Kidney tubule cell (primary cell): ENCODE results near the gene NANP.
"Not testable (repeated sequence)": the region's sequence is repeated elsewhere in the genome, so short reads cannot be mapped to it uniquely, and the experiment has no call there.

Experiments used
- DNase-seq: peaks from one replicate; pipeline ENCODE4 v3.0.0-alpha.2; 2018; ENCODE audit warnings: low spot score

NANP gene, protein sequence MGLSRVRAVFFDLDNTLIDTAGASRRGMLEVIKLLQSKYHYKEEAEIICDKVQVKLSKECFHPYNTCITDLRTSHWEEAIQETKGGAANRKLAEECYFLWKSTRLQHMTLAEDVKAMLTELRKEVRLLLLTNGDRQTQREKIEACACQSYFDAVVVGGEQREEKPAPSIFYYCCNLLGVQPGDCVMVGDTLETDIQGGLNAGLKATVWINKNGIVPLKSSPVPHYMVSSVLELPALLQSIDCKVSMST

DNA sequence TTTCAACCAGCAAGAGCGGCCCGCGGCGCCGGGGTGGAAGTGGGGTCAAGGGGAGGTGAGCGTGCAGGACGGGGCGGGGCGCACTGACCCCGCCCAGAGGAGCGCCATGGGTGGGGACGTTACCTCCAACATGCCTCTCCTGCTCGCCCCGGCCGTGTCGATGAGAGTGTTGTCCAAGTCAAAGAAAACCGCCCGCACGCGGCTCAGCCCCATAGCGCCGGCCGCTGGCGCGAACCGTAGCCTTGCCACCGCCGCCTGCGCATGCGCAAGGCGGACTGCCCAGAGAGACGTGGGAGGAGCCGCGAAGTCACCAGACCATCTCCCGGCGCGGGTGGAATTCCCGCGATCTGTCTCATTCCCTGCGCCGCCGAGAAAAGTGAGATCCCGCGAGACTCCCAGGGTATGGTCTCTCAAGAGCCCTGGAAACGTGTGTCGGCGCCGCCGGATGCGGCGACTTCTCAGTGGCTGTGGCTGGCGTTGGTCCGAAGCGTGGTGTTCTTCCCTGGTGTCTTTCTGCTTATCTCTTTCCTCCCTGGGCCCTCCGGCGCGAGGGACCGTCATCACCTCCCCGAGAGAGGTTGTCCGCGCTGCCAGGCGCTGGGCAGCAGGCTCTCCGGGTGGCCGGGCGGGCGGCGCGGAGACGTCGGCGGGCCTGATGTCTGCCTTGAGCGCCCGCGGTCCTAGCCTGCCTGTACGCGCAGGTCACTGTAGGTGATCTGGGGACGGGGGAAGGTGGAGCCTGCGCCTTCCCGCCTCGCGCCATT is at the start of gene NANP:
Gene NANP, minus strand, starts transcription at position 279 of the 764 bp plus-strand sequence. Its CDS starts 66 bp downstream, at position 213.
- peak; percentile 99 for DNase-seq

DNA sequence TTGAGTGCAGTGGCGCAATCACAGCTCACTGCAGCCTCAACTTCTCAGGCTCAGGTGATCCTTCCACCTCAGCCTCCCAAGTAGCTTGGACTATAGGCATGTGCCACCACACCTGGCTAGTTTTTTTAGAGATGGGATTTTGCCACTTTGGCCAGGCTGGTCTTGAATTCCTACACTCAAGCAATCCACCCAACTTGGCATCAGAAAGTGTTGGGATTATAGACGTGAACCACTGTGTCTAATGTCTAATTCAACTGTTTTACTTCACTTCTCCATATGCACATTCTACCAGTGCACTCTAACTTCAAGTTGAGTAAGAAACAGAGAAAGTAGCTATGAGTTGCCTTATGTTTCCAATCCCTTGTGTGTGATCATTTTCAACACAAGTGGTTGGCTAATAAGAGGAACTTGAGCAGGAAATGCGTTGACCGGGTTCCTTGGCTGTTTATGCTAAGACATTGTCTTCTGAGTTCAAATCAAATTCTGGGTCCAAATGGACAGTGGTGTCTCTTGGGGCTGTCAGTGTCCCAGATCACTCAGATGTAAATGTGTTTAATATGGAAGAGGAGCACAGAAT is 48.9 kb upstream of the NANP start:
- DNase-seq: no peak

- DNase-seq: peak; percentile 8
These were observed 46.1 kb upstream of the NANP start for GRCh38 chr20:25669826-25670422.

DNA sequence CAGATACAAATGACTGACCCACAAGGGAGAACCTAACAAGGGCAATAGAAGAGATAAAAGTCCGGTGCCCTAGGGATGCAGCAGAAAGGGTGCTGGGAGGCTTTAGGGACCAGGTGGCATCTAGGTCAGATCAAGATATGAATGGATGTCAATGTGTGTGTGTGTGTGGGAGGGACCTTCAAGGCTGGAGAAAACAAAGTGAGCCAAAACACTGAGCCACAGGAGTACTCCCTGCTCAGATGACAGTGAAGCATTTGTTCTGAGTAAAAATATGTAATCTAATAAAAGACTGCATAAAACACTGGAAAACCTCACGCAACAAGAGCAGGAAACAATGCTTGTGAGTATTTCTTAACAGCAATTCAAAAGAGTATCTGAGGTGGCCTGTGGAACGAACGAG is 44.6 kb upstream of the NANP start:
- no peak for DNase-seq

DNA sequence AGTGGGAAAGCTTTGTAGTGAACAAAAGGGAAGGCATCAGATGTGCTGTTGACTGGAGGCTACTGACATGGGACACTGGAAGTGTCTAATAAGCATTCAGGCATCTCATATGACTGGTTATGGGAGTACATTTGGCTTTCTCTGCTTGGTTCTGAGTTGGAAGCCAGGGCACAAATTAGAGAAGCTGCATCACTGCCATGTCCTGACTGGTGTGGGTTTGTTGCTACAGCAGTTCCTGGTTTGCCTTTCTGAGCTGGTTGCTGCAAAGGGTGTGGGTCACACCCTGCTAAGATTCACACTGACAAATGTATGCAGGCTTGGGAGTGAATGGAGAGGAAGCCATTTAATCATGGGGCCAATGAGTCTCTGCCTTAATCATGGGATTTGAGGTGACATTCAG is 36.2 kb upstream of the NANP start:
- DNase-seq: no peak

DNA sequence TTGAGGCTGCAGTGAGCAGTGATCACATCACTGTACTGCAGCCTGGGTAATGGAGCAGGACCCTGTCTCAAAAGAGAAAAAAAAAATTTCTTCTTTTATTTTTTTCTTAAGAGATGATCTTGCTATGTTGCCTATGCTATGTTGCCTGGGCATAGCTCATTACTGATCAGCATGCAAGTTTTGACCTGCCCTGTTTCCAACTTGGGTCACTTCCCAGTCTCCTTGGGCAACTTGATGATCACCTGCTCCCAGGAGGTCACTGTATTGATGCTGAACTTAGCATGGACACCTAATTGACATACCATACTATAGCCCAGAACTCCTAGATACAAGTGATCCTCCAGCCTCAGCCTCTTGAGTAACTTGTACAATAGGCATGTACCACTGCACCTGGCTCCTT is 30.7 kb upstream of the NANP start:
- no peak for DNase-seq

GRCh38 chr20:25652866-25653265 is 29.1 kb upstream of the NANP start:
- not testable (repeated sequence) for DNase-seq

DNA sequence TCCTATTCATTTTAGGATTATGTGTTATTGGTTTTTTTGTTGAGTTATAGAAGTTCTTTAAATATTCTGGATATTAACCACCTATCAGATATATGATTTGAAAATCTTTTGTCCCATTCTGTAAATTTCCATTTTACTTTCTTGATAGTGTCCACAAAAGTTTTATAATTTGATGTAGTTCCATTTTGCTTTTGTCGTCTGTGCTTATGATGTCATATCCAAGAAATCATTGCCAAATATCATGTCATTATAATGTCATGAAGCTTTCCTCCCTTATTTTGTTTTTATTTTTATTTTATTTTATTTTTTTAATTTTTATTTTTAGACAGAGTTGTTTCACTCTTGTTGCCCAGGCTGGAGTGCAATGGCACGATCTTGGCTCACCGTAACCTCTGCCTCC is 21.0 kb upstream of the NANP start:
- no peak for DNase-seq

GRCh38 chr20:25643716-25644115 is 19.9 kb upstream of the NANP start:
- DNase-seq: no peak

DNA sequence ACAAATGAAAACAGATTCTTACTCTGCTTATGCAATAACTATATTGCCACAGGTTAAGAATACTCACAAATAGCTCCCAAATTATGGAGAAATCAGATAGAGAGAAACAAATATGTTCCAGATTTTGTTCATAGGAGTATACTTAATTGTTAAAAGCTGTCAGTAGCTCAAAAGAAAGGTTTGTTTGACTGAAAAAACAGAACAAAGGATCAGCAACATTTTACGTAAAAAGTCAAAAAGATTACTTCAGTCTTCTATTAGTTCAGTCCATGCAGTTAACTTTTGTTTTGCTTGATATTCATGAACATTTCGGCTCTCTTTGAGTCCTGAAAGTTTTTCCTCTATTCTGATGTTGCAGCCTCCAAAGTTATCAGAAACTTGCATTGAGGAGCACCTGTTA is 13.4 kb upstream of the NANP start:
- no peak for DNase-seq

- peak; percentile 31 for DNase-seq
These were observed 9.4 kb upstream of the NANP start for GRCh38 chr20:25632940-25633790.

DNA sequence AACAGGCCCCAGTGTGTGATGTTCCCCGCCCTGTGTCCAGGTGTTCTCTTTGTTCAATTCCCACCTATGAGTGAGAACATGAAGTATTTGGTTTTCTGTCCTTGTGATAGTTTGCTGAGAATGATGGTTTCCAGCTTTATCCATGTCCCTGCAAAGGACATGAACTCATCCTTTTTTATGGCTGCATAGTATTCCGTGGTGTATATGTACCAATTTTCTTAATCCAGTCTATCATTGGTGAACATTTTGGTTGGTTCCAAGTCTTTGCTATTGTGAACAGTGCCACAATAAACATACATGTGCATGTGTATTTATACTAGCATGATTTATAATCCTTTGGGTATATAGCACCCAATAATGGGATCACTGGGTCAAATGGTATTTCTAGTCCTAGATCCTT is 6.8 kb upstream of the NANP start:
- not testable (repeated sequence) for DNase-seq

- DNase-seq: no peak
These were observed 6.1 kb upstream of the NANP start for GRCh38 chr20:25629816-25630499.

DNA sequence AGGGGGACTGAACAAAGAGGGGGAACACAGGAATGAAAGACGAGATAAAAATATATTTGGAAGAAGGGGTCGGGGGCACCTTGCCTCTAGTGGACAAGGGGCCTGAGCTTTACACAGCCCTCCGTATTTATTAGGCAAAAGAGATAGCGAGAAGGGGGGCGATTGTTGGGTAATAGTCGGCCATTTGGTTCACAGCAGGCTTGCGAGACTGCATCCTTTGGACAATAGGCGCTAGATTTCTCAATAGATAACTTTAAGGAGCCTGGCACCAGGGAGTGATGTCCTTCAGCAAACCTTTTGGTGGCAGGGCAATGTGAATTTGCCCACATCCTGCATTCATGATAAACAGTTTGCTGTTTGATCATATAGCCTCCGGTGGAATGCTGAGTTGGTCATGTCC is 3.0 kb upstream of the NANP start:
- DNase-seq: no peak

- no peak for DNase-seq
These were observed 706 bp upstream of the NANP start for GRCh38 chr20:25624500-25624939.

DNA sequence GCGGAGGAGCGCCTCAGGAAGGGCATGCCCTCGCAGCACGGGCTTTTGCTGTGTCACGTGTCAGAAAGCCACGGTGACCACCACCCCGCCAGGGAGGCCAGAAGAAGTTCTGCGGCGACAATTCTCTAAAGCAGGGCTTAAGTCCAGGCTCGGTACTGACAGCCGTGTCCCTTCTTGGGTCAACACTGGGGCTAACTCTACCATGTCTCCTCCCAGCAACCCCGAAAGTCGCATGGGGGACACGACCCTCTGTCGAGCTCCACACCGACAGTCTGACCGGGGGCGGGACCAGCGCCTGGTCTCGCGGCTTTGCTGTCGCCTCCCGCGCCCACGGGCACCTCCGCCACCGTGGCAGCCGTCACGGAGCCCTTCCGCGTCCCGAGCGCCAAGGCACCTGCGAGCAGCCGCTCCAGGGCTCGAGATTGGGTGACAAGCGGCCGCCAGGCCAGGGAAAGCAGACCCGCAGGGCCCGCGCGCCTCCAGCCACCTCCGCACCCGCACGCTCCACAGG is 534 bp downstream of the NANP start:
- DNase-seq: peak; percentile 47

DNA sequence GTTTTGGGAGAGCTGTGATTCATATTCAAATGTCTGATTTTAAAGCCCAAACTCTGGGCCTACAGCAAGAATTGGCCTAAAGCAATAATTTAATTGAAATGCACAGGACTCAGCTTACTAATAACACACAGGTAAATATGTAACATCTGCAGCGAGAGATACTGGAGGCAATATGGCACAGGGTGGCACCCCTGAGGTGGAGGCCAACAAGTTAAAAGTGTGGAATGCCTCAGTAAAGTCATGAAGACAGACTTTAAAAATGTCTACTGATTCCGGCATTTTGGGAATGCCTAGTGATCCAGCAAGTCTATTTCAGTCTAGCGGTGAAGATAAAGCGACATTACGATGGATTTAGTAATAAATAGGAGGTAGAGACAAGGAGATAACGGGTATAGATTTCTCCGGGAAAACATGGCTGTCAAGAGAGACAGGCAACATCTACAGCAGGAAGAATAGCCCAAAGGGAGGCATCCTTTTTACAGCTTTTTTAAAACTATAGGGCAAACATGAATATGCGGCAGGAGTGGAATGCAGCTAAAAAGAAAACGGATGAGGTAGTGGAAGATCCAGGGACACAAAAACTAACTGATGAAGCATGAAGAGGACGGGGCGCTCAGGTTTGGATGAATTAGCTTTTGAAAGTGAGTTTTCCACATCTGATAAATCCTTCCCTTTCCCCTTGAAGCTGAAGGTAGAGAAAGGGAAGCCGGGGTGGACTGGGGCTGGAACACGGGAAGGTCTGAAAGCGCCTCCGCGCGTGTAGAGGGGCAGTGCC is 1.2 kb downstream of the NANP start:
- DNase-seq: no peak

GRCh38 chr20:25622049-25622448 is 1.8 kb downstream of the NANP start:
- DNase-seq: peak; percentile 23

DNA sequence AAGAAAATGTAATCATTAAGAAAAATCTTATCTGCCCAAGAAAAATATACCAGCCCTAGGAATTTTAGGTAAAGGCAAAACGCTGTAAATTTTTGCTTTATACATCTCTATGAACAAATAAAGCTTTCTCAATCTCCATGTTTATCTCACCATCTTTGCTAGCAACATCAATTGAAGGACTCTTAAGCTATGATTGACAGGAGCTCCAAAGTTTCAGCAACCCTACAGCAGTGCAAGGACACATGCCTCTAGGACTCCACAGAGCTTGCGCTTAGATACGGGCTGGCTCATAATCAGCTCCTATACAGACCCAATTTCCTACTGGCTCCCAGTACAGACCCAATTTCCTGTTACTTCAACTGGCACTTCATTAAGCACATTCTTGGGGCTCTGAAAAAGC is 4.3 kb downstream of the NANP start:
- no peak for DNase-seq

DNA sequence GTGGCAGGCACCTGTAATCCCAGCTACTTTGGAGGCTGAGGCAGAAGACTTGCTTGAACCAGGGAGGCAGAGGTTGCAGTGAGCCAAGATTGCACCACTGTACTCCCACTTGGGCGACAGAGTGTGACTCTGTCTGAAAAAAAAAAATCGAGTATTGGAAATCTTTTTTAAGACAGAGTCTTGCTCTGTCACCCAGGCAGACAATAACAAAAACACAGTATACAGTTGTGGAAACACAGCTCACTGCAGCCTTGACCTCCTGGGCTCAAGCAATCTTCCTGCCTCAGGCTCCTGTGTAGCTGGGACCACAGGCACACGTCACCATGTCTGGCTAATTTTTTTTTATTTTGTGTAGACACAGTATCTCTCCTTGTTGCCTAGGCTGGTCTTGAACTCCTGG is 15.0 kb downstream of the NANP start:
- peak; percentile 55 for DNase-seq
